ENCODE data around the gene TIAM1. TPM values are rescaled to one million over a fixed set of nuclear protein-coding genes. Genes with fewer than 3 reads are reported as not detected.

Gene TIAM1
- total and polyA plus RNA-seq, 2 of the 8 experiments (the other 6 are each of a cell fraction or from before 2014, with no cell fraction given): 10.1 to 30.7 TPM

- no peak for TF ChIP-seq CHD7 (IDR thresholded peaks at IDR 0.05; ENCODE audit: insufficient replicate concordance, low read length)
- no peak for TF ChIP-seq SP2 (IDR thresholded peaks at IDR 0.05; ENCODE audit: low read length)
- TF ChIP-seq RAD21 (IDR thresholded peaks at IDR 0.05 in 1 of 2, conservative IDR thresholded peaks at IDR 0.05 in 1 of 2; ENCODE audit: low read depth in 2 of 2, low read length in 2 of 2): no peak
Observed at GRCh38 chr21:31288191-31288590, 55.9 kb downstream of the TIAM1 start (continued).
